ENCODE data around the gene XYLB.

The XYLB gene

DNA sequence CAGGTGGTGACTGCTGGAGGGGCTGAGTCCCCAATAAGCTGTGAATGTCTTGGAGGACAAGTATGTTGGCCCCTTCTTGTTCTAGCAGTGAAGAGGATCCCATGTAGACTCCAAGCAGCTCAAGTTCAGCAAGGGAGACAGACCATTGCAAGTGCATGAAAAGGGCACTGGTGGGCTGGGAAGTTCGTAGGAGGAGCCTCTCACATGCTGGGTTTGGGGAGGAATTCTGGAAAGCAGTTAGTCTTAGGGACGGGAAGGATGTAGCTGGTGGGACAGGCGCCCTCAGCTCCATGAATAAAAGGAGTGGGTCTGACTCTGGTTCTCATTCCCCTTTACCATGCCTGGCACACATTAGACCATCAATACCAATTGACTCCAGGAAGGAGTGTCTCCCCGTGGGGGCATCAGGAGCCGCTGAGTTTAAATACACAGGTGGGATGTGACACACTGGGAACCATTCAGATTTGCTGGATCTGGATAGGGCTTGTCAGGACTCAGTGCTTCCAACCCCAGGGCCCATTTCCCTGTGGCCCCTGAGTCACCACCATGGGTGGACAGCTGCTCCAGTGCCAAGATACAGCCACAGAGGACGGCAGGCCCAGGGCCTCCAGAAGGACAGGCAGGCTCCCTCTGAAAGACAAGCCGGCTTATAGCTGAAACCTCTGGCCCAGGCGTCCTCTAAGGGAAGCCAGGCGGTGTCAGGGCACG lies 552 bp upstream of the XYLB start:
- Histone ChIP-seq H3K27me3 (ENCODE audit: insufficient read depth, low read depth, severe bottlenecking) (no peaks in the 10 kb centered on the region), H3K27ac (no peak overlapping the region), H3K4me3 (ENCODE audit: low read depth, low read length) (peak overlapping the region; percentile 79; the same call in 1 of the 2 replicates), H3K36me3 (peaks cover 13% of the 10 kb centered on the region), H3K9me3 (ENCODE audit: severe bottlenecking) (no peaks in the 10 kb centered on the region)
- TF ChIP-seq, protein P1, sequence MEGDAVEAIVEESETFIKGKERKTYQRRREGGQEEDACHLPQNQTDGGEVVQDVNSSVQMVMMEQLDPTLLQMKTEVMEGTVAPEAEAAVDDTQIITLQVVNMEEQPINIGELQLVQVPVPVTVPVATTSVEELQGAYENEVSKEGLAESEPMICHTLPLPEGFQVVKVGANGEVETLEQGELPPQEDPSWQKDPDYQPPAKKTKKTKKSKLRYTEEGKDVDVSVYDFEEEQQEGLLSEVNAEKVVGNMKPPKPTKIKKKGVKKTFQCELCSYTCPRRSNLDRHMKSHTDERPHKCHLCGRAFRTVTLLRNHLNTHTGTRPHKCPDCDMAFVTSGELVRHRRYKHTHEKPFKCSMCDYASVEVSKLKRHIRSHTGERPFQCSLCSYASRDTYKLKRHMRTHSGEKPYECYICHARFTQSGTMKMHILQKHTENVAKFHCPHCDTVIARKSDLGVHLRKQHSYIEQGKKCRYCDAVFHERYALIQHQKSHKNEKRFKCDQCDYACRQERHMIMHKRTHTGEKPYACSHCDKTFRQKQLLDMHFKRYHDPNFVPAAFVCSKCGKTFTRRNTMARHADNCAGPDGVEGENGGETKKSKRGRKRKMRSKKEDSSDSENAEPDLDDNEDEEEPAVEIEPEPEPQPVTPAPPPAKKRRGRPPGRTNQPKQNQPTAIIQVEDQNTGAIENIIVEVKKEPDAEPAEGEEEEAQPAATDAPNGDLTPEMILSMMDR (IDR thresholded peaks at IDR 0.05; ENCODE audit: low read depth, low read length) = no peak
- DNase-seq = no peak

GRCh38 chr3:38347421-38348200 lies 1.0 kb downstream of the XYLB start:
- Histone ChIP-seq H3K36me3 (peaks cover 20% of the 10 kb centered on the region), H3K27ac (peak overlapping the region; percentile 53; the same call in 1 of the 2 replicates)

DNA sequence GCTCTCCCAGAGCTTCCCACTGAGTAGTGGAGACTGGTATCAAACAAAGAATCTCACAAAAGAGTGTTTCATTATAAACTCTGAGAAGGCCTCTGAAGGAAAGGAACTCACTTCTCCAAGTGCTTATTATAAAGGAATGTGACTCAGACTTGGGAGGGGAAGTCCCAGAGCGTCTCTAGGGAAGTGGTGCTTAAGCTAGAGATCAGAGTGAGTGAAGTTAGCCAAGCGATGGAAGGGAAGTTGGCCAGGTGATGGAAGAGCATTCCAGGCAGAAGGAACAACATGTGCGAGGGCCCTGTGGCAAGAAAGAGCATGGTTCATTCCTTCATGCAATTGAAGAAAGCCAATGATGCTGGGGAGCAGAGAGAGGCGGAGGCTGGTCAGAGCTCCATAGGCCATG lies 2.3 kb downstream of the XYLB start:
- TF ChIP-seq, protein P1 (IDR thresholded peaks at IDR 0.05; ENCODE audit: low read depth, low read length) = no peak
- no peak for DNase-seq
- H3K36me3 ChIP-seq = peaks cover 25% of the 10 kb centered on the region
- no peaks in the 10 kb centered on the region for H3K9me3 ChIP-seq (ENCODE audit: severe bottlenecking)
- no peaks in the 10 kb centered on the region for H3K27me3 ChIP-seq (ENCODE audit: insufficient read depth, low read depth, severe bottlenecking)
- H3K27ac ChIP-seq = no peak overlapping the region
- H3K4me3 ChIP-seq (ENCODE audit: low read depth, low read length) = no peak overlapping the region

More at GRCh38 chr3:38347421-38348200, 1.0 kb downstream of the XYLB start:
- no peaks in the 10 kb centered on the region for H3K27me3 ChIP-seq (ENCODE audit: insufficient read depth, low read depth, severe bottlenecking)
- TF ChIP-seq, protein P1 (IDR thresholded peaks at IDR 0.05; ENCODE audit: low read depth, low read length) = no peak
- no peaks in the 10 kb centered on the region for H3K9me3 ChIP-seq (ENCODE audit: severe bottlenecking)
- H3K4me3 ChIP-seq (ENCODE audit: low read depth, low read length) = peak overlapping the region; percentile 79
- no peak for DNase-seq

DNA sequence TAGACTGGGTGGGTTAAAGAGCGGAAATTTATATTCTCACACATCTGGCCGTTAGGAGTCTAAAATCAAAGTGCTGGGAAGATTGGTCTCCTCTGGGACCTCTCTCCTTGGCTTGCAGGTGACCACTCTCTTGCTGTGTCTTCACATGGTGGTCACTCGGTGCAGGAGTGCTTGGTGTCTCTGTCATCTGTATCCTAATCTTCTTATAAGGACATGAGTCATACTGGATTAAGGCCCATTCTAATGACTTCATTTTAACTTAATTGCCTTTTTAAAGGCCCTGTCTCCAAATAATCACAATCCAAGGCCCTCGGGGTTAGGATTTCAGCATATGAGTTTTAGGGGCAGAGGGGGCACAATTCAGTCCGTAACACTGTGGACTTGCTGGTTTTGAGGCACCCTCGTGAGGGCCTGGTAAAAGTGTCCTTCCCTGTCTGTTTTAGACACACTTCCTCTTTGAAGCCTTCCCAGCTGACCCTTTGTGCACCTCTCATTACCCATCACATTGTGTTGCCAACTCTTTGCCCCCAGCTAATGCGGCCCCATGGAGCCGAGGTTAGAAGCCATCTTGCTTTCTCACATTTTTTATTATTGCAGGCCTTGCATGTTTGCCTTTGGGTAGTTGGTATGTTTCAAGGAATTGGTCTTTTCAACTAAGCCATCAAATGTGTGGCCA lies 3.2 kb downstream of the XYLB start:
- H3K27ac ChIP-seq = no peak overlapping the region
- no peaks in the 10 kb centered on the region for H3K27me3 ChIP-seq (ENCODE audit: insufficient read depth, low read depth, severe bottlenecking)
- TF ChIP-seq, protein P1 (IDR thresholded peaks at IDR 0.05; ENCODE audit: low read depth, low read length) = no peak
- H3K36me3 ChIP-seq = peaks cover 25% of the 10 kb centered on the region
- DNase-seq = peak; percentile 47
- no peaks in the 10 kb centered on the region for H3K9me3 ChIP-seq (ENCODE audit: severe bottlenecking)
- H3K4me3 ChIP-seq (ENCODE audit: low read depth, low read length) = no peak overlapping the region

GRCh38 chr3:38353151-38353550 lies 6.6 kb downstream of the XYLB start:
- H3K27ac ChIP-seq = no peak overlapping the region
- H3K4me3 ChIP-seq (ENCODE audit: low read depth, low read length) = no peak overlapping the region
- H3K36me3 ChIP-seq = peaks cover 24% of the 10 kb centered on the region
- DNase-seq = no peak
- no peaks in the 10 kb centered on the region for H3K27me3 ChIP-seq (ENCODE audit: insufficient read depth, low read depth, severe bottlenecking)
- TF ChIP-seq, protein P1 (IDR thresholded peaks at IDR 0.05; ENCODE audit: low read depth, low read length) = no peak
- no peaks in the 10 kb centered on the region for H3K9me3 ChIP-seq (ENCODE audit: severe bottlenecking)
